Effector memory CD4-positive, alpha-beta T cell (primary cell): ENCODE results near the gene TMEFF2.

Experiments
- DNase-seq, 3 donors: peaks; one replicate each; pipeline ENCODE4 v3.0.0-alpha.2; 2020
- H3K27ac ChIP-seq: 2 replicates; pipeline ENCODE4 v1.7.0; 2013; ENCODE audit warnings: mild to moderate bottlenecking, low read length, moderate library complexity; ENCODE audit not compliant: insufficient read depth, poor library complexity, severe bottlenecking
- H3K27me3 ChIP-seq: replicated peaks from 2 replicates; pipeline ENCODE4 v1.7.0; 2013; ENCODE audit warnings: mild to moderate bottlenecking, low read length; ENCODE audit not compliant: insufficient read depth, control insufficient read depth, poor library complexity, severe bottlenecking
- H3K36me3 ChIP-seq: 2 replicates; pipeline ENCODE4 v1.7.0; 2013; ENCODE audit warnings: mild to moderate bottlenecking, low read length, moderate library complexity; ENCODE audit not compliant: control insufficient read depth, insufficient read depth
- H3K4me1 ChIP-seq: 2 replicates; pipeline ENCODE4 v1.7.0; 2013; ENCODE audit warnings: low read length, mild to moderate bottlenecking; ENCODE audit not compliant: control insufficient read depth, insufficient read depth, poor library complexity, severe bottlenecking
- H3K4me3 ChIP-seq: 2 replicates; pipeline ENCODE4 v1.7.0; 2013; ENCODE audit warnings: low read length, low read depth, mild to moderate bottlenecking; ENCODE audit not compliant: insufficient read depth, poor library complexity, severe bottlenecking
- H3K9me3 ChIP-seq: 2 replicates; pipeline ENCODE4 v1.7.0; 2013; ENCODE audit warnings: mild to moderate bottlenecking, low read length, moderate library complexity; ENCODE audit not compliant: control insufficient read depth

TMEFF2 gene

GRCh38 chr2:191946471-191947182, 248.1 kb downstream of the TMEFF2 start:
- H3K4me1 ChIP-seq = no peaks in the 10 kb centered on the region
- H3K4me3 ChIP-seq = no peak overlapping the region
- DNase-seq = no peak
- no peaks in the 10 kb centered on the region for H3K9me3 ChIP-seq
- no peaks in the 10 kb centered on the region for H3K36me3 ChIP-seq
- no peak overlapping the region for H3K27ac ChIP-seq
- H3K27me3 ChIP-seq = no peaks in the 10 kb centered on the region

GRCh38 chr2:191945623-191946022, 249.1 kb downstream of the TMEFF2 start:
- DNase-seq = no peak
- no peaks in the 10 kb centered on the region for H3K9me3 ChIP-seq
- no peak overlapping the region for H3K4me3 ChIP-seq
- H3K4me1 ChIP-seq = no peaks in the 10 kb centered on the region
- no peak overlapping the region for H3K27ac ChIP-seq
- no peaks in the 10 kb centered on the region for H3K27me3 ChIP-seq
- H3K36me3 ChIP-seq = no peaks in the 10 kb centered on the region

GRCh38 chr2:191942739-191943103, 252.0 kb downstream of the TMEFF2 start:
- DNase-seq = no peak
- H3K9me3 ChIP-seq = no peaks in the 10 kb centered on the region
- H3K4me3 ChIP-seq = no peak overlapping the region
- H3K27ac ChIP-seq = no peak overlapping the region
- H3K4me1 ChIP-seq = no peaks in the 10 kb centered on the region
- H3K27me3 ChIP-seq = peaks cover 4% of the 10 kb centered on the region
- no peaks in the 10 kb centered on the region for H3K36me3 ChIP-seq

GRCh38 chr2:191942090-191942738, 252.5 kb downstream of the TMEFF2 start:
- Histone ChIP-seq H3K27ac (no peak overlapping the region), H3K4me1 (no peaks in the 10 kb centered on the region), H3K27me3 (peaks cover 4% of the 10 kb centered on the region), H3K36me3 (no peaks in the 10 kb centered on the region), H3K4me3 (no peak overlapping the region), H3K9me3 (no peaks in the 10 kb centered on the region)
- DNase-seq = no peak

GRCh38 chr2:191941376-191941929, 253.3 kb downstream of the TMEFF2 start:
- Histone ChIP-seq H3K27ac (no peak overlapping the region), H3K4me3 (no peak overlapping the region), H3K4me1 (no peaks in the 10 kb centered on the region), H3K36me3 (no peaks in the 10 kb centered on the region), H3K9me3 (no peaks in the 10 kb centered on the region), H3K27me3 (peaks cover 4% of the 10 kb centered on the region)
- DNase-seq = no peak

GRCh38 chr2:191938779-191939178, 256.0 kb downstream of the TMEFF2 start:
- no peaks in the 10 kb centered on the region for H3K9me3 ChIP-seq
- no peaks in the 10 kb centered on the region for H3K4me1 ChIP-seq
- no peak overlapping the region for H3K27ac ChIP-seq
- peaks cover 4% of the 10 kb centered on the region for H3K27me3 ChIP-seq
- H3K4me3 ChIP-seq = no peak overlapping the region
- DNase-seq = no peak
- no peaks in the 10 kb centered on the region for H3K36me3 ChIP-seq

- H3K27ac ChIP-seq = no peak overlapping the region
- no peak for DNase-seq
- H3K9me3 ChIP-seq = no peaks in the 10 kb centered on the region
- H3K4me1 ChIP-seq = no peaks in the 10 kb centered on the region
- H3K4me3 ChIP-seq = no peak overlapping the region
- no peaks in the 10 kb centered on the region for H3K36me3 ChIP-seq
- peaks cover 4% of the 10 kb centered on the region for H3K27me3 ChIP-seq
These were observed 257.8 kb downstream of the TMEFF2 start for GRCh38 chr2:191936882-191937405.

GRCh38 chr2:191935247-191935646, 259.5 kb downstream of the TMEFF2 start:
- H3K36me3 ChIP-seq = no peaks in the 10 kb centered on the region
- no peaks in the 10 kb centered on the region for H3K4me1 ChIP-seq
- H3K4me3 ChIP-seq = no peak overlapping the region
- no peak overlapping the region for H3K27ac ChIP-seq
- no peak for DNase-seq
- H3K9me3 ChIP-seq = no peaks in the 10 kb centered on the region
- H3K27me3 ChIP-seq = peaks cover 4% of the 10 kb centered on the region

GRCh38 chr2:191933307-191934105, 261.2 kb downstream of the TMEFF2 start:
- Histone ChIP-seq H3K9me3 (no peaks in the 10 kb centered on the region), H3K4me1 (no peaks in the 10 kb centered on the region), H3K27me3 (no peaks in the 10 kb centered on the region), H3K27ac (no peak overlapping the region), H3K36me3 (no peaks in the 10 kb centered on the region), H3K4me3 (no peak overlapping the region)
- no peak for DNase-seq
